ENCODE results near the gene CHODL.

CHODL gene, protein sequence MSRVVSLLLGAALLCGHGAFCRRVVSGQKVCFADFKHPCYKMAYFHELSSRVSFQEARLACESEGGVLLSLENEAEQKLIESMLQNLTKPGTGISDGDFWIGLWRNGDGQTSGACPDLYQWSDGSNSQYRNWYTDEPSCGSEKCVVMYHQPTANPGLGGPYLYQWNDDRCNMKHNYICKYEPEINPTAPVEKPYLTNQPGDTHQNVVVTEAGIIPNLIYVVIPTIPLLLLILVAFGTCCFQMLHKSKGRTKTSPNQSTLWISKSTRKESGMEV

DNA sequence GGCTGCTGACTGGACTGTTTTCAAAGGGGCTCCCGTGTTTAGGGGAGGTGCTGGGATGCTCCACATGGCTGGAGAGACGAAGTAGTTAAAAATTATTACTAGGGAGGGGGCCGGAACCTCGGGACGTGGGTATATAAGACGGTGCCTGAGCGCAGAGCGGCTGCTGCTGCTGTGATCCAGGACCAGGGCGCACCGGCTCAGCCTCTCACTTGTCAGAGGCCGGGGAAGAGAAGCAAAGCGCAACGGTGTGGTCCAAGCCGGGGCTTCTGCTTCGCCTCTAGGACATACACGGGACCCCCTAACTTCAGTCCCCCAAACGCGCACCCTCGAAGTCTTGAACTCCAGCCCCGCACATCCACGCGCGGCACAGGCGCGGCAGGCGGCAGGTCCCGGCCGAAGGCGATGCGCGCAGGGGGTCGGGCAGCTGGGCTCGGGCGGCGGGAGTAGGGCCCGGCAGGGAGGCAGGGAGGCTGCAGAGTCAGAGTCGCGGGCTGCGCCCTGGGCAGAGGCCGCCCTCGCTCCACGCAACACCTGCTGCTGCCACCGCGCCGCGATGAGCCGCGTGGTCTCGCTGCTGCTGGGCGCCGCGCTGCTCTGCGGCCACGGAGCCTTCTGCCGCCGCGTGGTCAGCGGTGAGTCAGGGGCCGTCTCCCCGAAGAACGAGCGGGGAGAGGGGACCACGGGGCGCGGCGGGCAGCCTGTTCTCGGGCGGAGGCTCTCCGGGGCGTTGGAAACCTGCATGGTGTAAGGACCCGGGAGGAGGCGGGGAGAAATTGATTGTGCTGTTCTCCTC, at the start of gene CHODL:
Gene CHODL (plus strand): TSS at position 163 of the 793 bp plus-strand sequence. CDS start 391 bp downstream, at position 554.
- Histone ChIP-seq H3K27ac (no peak within 1 kb of the TSS), H3K4me3 (peak within 1 kb of the TSS in 5 of 7 experiments; percentile 1 to 37 (median 25))

DNA sequence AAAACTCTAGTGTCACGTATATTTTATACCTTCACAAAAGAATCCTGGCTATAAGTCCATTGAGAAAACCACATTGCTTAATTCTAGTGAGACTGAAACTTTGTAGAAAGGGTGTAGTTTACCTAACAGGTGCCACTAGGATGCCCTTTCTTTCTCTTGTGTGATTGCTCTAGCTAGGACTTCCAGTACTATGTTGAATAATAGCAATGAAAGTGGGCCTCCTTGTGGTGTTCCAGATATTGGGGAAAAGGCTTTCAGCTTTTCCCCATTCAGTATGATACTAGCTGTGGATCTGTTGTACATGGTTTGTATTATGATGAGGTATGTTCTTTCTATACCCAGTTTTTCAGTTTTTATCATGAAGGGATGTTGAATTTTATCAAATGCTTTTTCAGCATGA, 39.7 kb upstream of the CHODL start:
- Histone ChIP-seq H3K4me3 (no peak overlapping the region), H3K27ac (no peak overlapping the region)

DNA sequence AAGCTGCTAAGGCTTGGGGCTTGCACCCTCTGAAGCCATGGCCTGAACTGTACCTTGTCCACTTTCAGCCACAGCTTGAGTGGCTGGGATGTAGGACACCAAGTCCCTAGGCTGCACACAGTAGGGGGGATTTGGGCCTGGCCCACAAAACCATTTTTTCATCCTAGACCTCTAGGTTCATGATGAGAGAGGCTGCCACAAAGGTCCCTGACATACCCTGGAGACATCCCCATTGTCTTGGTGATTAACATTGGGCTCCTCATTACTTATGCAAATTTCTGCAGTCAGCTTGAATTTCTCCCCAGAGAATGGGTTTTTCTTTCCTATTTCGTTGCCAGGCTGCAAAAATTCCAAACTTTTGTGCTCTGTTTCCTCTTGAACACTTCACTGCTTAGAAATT, 26.3 kb upstream of the CHODL start:
- Histone ChIP-seq H3K27ac (no peak overlapping the region), H3K4me3 (no peak overlapping the region)

DNA sequence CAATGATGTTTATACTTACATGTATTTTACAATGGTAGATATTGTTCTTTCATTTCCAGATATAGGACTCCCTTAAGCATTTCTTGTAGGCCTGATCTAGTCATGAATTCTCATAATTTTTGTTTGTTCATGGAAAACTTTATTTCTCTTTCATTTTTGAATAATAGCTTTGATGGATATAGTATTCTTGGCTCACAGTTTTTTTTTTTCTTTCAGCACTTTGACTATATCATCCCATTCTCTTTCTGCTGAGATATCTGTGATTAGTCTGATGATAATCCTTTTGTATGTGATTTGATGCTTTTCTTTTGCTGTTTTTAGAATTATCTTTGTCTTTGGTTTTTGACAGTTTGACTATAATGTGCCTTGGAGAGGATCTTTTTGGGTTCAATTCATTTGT, 24.1 kb upstream of the CHODL start:
- H3K27ac ChIP-seq: no peak overlapping the region
- H3K4me3 ChIP-seq: no peak overlapping the region

DNA sequence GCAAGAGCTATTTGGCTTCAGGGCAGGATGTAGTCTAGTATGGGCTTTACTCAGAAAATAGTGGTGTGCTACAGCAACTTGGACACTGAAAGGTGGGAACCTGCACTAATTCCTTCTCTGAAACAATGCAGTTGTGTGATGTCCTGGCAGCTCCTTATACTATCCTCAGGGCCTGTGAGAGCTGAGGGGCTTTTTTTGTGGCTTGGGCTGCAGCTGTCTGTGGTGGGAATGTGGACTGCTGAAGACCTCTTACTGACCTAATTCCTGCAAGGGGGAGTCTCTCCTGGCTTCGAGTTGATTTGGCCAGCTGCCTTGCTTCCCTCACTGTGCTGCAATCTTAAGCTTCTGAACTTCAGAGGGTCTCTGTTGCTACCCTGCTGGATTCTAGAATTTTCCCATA, 22.3 kb upstream of the CHODL start:
- no peak overlapping the region for H3K27ac ChIP-seq

DNA sequence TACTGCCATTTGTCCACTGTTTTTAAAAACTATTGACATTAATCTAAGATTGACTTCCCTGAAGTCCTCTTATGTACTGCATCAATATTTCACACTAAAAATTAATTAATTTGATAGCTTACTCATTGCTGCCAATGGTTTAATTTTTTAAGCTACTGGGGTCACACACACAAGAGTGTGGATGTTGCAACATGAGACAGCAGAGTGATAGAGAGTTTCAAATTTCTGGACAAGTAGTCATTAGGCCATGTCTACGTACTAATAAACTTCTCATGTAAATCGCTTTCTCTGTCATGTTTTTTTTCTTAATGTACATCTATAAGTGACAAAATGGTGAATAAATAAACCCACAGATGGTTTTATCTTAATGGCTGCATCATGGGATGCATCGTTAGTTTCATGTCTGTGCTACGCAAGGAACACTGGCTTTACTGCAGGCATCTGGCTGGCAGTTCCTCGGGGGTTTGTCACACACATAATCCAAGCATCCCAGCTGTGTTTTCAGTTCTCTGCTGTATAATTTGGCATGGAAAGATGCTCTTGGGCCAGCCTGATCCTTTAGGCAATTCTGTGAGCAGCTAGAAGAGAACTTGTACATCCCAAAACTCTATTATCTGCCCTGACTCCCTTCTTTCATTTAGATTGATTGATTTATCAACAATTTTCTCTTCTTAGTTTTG, 16.4 kb upstream of the CHODL start:
- Histone ChIP-seq H3K27ac (no peak overlapping the region), H3K4me3 (no peak overlapping the region)

More for the DNA sequence above, 22.3 kb upstream of the CHODL start:
- H3K4me3 ChIP-seq: no peak overlapping the region

DNA sequence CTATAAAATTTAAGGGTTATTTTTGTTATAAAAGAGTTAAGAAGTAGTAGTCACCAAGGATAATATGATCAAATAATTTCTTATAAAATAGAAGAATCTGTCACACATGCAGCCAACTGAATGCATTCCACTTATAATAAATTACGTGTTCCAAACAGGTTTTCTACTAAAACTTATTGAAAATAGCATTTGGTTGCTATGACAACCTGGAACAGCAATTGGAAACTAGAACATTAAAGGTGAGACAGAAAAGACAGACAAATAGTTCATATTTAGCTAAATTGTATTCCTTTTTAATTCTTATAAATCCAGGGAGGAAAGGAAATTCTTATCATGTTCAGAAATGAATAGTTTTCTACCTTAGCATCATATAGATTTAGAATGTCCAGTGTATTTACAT, 9.1 kb upstream of the CHODL start:
- H3K4me3 ChIP-seq: no peak overlapping the region

DNA sequence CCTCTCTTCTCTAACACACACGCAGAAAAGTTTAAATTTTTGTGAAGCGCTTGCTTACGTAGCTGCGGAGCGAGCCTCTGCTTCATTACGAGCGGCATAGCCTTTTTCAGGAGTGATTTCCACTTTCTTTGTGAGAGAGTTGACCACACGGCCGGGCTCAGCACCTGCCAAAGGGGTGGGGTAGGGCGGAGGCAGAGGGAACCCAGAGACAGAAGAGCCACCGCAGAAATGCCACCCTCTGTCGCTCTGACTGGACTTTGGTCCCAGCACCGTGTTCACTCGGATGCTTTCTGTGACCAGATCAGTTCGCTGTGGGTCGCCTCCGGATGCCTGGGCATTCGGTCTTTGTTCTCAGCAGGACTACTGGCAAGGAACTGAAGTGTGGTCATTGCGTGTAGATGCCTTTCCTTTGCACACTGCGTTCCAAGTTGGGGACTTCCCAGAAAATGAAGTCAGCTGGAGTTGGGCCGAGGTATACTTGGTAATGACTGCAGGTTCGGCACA, 883 bp downstream of the CHODL start:
- peak overlapping the region in 5 of 7 experiments; percentile 1 to 37 (median 25) for H3K4me3 ChIP-seq
- no peak overlapping the region for H3K27ac ChIP-seq

More for the DNA sequence above, 9.1 kb upstream of the CHODL start:
- no peak overlapping the region for H3K27ac ChIP-seq

DNA sequence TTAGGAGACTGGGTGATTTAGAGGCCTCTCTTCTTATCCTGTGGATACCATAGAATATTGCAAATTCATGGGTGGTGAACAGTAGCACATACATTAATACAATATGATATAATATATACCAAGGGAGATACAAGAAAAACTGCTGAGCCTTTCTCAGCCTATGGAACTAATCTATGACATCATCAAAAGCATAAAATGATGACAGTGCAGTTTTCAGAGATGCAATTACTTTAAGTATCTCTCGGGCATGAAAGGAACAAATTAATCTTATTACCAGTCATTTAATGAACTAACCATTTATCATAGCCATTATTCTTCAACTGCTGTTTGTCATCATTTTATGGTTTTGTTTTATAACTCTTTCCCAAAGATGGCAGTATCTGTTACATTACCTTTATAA, 3.5 kb downstream of the CHODL start:
- H3K4me3 ChIP-seq: no peak overlapping the region
- H3K27ac ChIP-seq: no peak overlapping the region

DNA sequence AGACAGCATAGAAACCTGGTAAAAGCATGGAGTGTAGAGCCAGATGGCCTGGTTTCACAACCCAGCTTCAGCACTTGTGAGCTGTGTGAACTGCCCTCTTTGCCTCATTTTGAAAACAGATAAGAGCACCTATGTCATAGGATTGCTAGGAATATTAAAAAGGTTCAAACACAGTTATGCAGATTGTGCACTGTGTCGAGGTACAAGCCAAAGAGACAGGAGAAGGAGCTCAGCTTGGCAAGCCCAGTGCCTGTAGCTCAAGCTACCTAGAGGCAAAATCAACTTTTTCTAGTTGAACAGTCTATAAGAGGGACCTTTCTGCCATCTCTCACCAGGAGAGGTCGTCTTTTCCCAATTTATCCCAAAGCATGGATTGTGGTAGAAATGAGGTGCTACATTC, 5.0 kb downstream of the CHODL start:
- H3K27ac ChIP-seq: no peak overlapping the region
- no peak overlapping the region for H3K4me3 ChIP-seq

DNA sequence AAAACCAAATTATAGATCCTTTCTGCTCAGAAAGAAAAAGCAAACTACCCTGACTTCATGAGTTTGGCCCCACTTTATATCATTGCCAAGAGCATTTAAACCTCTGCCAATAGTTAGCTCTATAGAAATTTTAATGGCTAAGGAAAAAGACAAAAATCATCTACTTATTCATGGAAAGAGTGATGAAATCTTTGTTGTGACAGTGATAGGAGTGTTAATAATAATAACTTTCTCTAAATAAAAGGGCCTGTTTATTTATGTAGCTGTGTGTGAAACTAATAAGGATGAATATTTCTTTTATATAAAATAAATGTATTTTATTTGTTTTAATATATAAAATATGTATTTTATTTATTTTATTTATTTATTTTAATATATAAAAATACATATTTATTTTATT, 6.4 kb downstream of the CHODL start:
- no peak overlapping the region for H3K27ac ChIP-seq
- no peak overlapping the region for H3K4me3 ChIP-seq

DNA sequence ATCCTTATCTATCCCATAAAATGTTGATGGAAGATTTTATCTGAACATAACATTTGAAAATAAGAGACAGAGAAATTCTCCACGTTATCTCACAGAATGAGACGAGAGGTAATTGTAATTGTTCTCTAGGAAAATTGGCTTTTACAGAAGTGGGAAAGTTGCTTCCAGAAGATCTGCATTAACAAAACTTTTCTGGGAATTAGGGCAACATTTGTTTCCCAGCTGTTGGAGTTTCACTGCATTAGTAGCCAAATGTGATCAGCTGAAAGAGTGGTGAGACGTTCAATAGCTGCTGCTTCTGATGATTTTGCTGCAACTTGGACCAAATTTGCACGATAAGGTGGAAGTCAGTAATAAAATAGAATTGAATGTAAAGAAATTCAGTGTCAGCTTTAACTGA, 7.6 kb downstream of the CHODL start:
- Histone ChIP-seq H3K27ac (no peak overlapping the region), H3K4me3 (no peak overlapping the region)

DNA sequence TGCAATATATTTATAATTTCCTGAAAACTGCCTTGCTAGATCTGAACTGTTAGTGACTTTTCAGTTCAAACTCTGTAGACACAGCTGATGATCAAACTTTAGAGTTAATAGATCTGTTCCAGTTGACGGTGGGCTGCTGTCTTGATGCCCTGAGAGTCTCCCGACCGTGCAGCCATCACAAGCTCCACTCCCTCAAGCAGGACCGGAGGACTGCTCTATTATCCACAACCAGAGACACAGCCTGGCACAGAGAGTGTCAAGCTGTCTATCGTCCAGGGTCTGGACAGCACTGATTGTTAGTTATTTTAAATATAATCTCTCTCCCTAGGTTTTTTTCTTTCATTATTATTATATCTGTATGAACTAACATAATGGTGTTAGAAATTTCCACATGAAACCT, 8.0 kb downstream of the CHODL start:
- H3K4me3 ChIP-seq: no peak overlapping the region
- H3K27ac ChIP-seq: no peak overlapping the region

DNA sequence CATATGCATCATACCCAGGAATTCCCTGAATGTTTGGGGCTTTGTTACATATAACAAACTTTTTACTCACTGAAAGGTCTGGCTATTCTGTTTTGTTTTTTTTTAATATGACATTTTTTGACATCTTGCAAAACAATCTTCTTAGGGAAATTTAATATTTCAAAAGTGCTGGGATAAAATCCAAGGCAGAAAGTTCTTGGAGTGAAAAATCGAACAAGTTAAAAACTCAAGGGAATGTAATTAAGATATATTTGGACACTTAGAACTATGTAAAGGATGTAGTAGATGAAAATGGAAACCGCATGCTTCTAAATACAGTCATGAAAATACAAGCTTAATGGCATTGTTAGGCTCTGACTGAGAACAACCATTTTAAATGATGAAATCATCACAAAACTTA, 8.6 kb downstream of the CHODL start:
- H3K27ac ChIP-seq: no peak overlapping the region
- no peak overlapping the region for H3K4me3 ChIP-seq

DNA sequence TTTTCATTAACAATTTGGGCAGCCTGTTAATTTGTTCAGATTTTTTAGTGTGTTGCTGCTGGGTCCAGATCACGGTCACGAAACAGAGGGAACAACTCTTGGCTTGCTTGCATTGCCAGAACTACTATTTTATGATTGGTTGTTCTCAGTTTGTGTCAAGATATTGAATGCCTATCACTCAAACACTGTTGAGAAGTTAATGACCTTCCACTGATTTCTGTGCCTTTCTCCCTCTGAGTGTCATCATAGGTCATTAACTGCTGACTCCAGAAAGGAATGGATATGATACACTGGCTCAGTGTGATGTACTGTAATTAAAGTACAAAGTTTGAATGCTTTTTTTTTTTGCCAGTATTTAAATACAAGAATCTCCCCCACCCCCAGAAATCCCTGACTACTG, 9.2 kb downstream of the CHODL start:
- Histone ChIP-seq H3K27ac (no peak overlapping the region), H3K4me3 (no peak overlapping the region)

DNA sequence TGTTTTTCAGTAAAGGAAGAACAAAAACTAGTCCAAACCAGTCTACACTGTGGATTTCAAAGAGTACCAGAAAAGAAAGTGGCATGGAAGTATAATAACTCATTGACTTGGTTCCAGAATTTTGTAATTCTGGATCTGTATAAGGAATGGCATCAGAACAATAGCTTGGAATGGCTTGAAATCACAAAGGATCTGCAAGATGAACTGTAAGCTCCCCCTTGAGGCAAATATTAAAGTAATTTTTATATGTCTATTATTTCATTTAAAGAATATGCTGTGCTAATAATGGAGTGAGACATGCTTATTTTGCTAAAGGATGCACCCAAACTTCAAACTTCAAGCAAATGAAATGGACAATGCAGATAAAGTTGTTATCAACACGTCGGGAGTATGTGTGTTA, 21.3 kb downstream of the CHODL start:
- no peak overlapping the region for H3K27ac ChIP-seq
- no peak overlapping the region for H3K4me3 ChIP-seq

DNA sequence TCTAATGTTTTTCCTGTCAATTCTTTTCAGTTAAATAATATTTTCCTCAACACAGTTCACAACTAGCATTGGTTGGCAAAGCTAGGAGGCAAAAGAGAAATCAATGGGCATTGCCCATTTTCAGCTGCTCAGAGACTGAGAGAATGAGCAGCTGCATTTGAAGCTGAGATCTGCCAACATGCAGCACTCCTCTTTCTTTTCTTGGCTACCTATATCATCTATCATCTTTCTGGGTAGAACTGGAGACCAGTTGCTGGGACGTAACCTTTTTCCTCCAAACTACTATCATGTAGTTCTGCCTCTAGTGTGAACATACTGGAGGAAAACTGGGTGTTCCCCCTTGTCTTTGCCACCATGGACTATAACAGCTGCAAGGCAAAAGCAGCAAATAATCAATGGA, 22.9 kb downstream of the CHODL start:
- Histone ChIP-seq H3K27ac (no peak overlapping the region), H3K4me3 (no peak overlapping the region)

DNA sequence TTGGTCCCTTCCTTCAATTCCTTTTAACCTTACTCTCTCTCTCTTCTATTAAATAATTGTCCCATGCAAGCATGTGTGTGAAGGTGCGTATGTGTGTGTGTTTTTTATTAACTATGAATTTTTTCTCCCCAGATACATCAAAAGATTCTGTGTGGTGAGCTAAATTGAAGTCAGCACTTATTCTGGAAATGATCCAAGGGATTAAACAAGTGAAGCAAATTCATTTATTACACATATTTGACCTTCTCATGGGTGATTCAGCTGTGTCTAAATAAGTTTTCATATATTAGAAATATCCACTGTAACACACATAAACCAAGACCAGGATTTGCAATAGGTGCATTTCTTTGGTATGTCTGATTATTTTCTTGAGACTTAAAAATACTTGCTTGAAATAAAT, 24.3 kb downstream of the CHODL start:
- Histone ChIP-seq H3K4me3 (no peak overlapping the region), H3K27ac (no peak overlapping the region)

DNA sequence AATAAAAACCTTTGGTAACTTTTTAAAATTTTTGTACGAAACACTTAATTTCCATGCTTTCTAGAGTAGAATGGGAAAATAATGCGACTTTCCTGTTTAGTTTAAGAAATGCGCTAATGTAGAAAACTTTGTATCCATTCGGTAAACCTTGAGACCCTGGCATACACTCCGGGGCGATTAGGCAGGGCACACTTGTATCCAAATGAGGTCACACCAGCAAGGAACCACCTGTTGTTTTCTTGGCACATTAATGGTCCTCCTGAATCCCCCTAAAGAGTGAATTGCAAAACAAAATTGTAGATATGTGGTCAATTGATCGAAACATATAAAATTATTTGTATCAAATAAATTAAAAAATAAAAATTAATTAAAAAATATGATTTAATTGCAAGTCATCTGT, 25.2 kb downstream of the CHODL start:
- Histone ChIP-seq H3K27ac (no peak overlapping the region), H3K4me3 (no peak overlapping the region)

DNA sequence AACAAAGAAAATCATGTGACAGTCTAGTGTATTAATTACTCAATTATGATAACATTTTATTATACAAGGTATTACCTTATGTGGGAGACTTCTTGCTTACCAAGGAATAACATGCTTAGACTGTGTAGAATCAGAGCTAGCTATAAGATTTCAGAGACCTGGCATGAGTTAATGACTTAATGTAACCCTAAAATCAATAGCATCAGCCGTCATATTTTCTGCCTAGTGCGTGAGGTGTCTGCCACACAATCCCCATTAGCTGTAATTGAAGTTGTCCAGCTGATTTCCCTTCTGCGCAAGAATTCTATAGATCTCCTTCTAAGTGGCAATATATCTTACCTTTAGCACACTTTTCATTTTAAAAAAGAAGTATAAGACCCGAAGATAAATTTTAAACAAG, 28.8 kb downstream of the CHODL start:
- Histone ChIP-seq H3K4me3 (no peak overlapping the region), H3K27ac (no peak overlapping the region)

DNA sequence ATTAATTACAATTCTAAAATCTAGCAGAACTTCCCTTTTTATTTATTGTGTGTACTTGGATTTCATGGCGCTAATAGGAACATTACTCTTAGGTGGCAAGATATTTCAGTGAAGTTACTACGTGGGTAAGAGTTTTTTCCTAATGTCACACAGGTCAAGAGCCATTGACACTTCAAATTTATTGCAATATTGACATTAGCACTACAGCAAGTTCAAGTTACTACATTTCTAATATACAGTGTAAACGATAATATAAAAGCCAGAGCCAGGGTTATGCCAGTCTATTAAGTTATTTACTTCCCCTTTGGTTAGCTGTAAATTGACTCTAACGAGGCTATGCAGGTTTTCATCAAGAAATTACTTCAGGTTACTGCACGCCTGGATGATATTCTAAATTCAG, 29.7 kb downstream of the CHODL start:
- no peak overlapping the region for H3K27ac ChIP-seq
- no peak overlapping the region for H3K4me3 ChIP-seq
